Activated CD8-positive, alpha-beta T cell treated with anti-CD3 and anti-CD28 coated beads for 36 hours (primary cell): ENCODE data around the gene LAD1. TPM values are rescaled to one million over a fixed set of nuclear protein-coding genes. Genes with fewer than 3 reads are reported as not detected.

Source experiments
- ATAC-seq: fragments of 200-7000 bp; cut with Tn5 transposase; one replicate; pipeline ENCODE4 v1.10.0; 2021; ENCODE audit warnings: mild to moderate bottlenecking, moderate library complexity
- CTCF ChIA-PET: fragments of 350-600 bp; sonication (Branson Sonifier 250); formaldehyde crosslinking; loops from one replicate; lab custom pipeline; 2021; ENCODE audit warnings: antibody characterized with exemption; lab: Charles Lee
- POLR2A ChIA-PET: fragments of 350-600 bp; sonication (Branson Sonifier 250); formaldehyde crosslinking; loops from one replicate; lab custom pipeline; 2021; ENCODE audit warnings: antibody characterized with exemption; lab: Charles Lee
- DNase-seq: peaks from one replicate; pipeline ENCODE4 v3.0.0-alpha.2; 2020
- H3K27ac Mint-ChIP-seq: one replicate; pipeline ENCODE4 v1.8.0; 2021; ENCODE audit warnings: mild to moderate bottlenecking, mixed read lengths
- H3K27me3 Mint-ChIP-seq: one replicate; pipeline ENCODE4 v1.8.0; 2021; ENCODE audit warnings: mixed read lengths
- H3K36me3 Mint-ChIP-seq: one replicate; pipeline ENCODE4 v1.8.0; 2021; ENCODE audit warnings: low read depth, mixed read lengths
- H3K4me1 Mint-ChIP-seq: one replicate; pipeline ENCODE4 v1.8.0; 2021; ENCODE audit warnings: low read depth, mixed read lengths
- H3K4me3 Mint-ChIP-seq: one replicate; pipeline ENCODE4 v1.8.0; 2021; ENCODE audit warnings: mild to moderate bottlenecking, moderate library complexity, mixed read lengths
- H3K9me3 Mint-ChIP-seq: one replicate; pipeline ENCODE4 v1.8.0; 2021; ENCODE audit warnings: mixed read lengths
- intact Hi-C: fragments of 100-400 bp; cut with micrococcal nuclease; formaldehyde crosslinking; loops from one replicate; pipeline ENCODE4 v1.10.0; 2022
- total RNA-seq, 2 experiments: library from RNA; stranded (reverse); gene quantifications; one replicate each; pipeline ENCODE4 v1.2.3, GENCODE V29; 2021
- TF ChIP-seq, protein P1 (sequence below): fragments of 200-600 bp; IDR thresholded peaks from one replicate; pipeline ENCODE4 v1.8.0; 2022; ENCODE audit warnings: antibody characterized with exemption, mild to moderate bottlenecking

Gene LAD1
- total RNA-seq, 2 experiments from 2014 or later = not detected

DNA sequence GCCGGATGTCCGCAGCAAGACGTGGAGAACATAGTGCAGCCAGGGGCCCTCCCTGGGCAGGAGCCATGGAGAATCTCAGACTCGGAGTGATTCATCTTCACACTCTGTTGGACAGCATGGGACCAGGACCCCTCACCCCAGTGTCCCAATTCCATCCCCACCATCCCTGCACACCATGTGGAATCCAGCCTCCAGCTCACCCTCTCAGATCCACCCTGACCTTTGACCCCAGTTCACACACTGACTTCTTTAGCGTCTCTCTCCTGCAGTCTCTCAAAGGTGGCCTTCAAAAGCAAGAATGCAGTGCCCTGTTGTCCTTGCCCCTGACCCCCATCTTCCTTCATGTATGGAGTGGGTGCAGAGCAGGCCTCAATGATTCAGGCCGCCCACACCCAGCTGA is 24.5 kb upstream of the LAD1 start:
- CTCF ChIA-PET = no interaction called here
- Mint-ChIP-seq H3K36me3 (no peaks in the 10 kb centered on the region), H3K27me3 (no peaks in the 10 kb centered on the region), H3K9me3 (no peaks in the 10 kb centered on the region), H3K27ac (no peak overlapping the region), H3K4me3 (no peak overlapping the region), H3K4me1 (peaks cover 3% of the 10 kb centered on the region)
- intact Hi-C loops = no loop called here
- POLR2A ChIA-PET = no interaction called here
- TF ChIP-seq, protein P1, sequence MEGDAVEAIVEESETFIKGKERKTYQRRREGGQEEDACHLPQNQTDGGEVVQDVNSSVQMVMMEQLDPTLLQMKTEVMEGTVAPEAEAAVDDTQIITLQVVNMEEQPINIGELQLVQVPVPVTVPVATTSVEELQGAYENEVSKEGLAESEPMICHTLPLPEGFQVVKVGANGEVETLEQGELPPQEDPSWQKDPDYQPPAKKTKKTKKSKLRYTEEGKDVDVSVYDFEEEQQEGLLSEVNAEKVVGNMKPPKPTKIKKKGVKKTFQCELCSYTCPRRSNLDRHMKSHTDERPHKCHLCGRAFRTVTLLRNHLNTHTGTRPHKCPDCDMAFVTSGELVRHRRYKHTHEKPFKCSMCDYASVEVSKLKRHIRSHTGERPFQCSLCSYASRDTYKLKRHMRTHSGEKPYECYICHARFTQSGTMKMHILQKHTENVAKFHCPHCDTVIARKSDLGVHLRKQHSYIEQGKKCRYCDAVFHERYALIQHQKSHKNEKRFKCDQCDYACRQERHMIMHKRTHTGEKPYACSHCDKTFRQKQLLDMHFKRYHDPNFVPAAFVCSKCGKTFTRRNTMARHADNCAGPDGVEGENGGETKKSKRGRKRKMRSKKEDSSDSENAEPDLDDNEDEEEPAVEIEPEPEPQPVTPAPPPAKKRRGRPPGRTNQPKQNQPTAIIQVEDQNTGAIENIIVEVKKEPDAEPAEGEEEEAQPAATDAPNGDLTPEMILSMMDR = no peak
- no peak for ATAC-seq
- no peak for DNase-seq

DNA sequence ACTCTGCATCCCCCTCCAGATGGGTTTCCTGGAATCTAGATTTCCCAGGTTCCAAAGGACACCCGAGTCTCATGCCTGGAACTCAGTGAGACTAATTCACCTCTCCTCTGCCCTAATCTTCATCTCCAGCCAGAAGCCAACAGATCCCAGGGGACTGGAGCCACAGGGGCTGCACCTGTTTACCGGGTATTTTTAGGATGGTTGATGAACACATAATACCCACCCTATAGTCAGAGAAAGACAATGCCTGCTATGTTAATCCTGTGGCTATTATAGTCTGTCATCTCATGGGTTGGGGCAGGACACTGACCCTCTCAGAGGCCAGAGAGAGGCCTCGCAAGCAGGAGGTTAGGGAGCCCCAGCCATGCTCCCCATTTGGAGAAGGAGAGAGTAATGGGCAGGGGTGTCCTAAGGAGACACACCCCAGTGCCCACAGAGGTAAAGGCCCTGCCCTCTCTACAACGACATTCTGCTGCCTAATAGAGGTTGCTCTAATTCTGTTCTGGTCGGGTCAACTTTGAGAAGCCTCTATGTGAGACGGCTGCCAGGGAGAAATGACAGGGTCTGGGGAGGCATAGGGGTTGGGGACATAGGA is 23.4 kb upstream of the LAD1 start:
- CTCF ChIA-PET = no interaction called here
- TF ChIP-seq, protein P1 = no peak
- intact Hi-C loops = no loop called here
- Mint-ChIP-seq H3K27ac (no peak overlapping the region), H3K36me3 (no peaks in the 10 kb centered on the region), H3K4me3 (no peak overlapping the region), H3K4me1 (peaks cover 3% of the 10 kb centered on the region), H3K9me3 (no peaks in the 10 kb centered on the region), H3K27me3 (no peaks in the 10 kb centered on the region)
- no peak for DNase-seq
- ATAC-seq = no peak
- POLR2A ChIA-PET = no interaction called here

DNA sequence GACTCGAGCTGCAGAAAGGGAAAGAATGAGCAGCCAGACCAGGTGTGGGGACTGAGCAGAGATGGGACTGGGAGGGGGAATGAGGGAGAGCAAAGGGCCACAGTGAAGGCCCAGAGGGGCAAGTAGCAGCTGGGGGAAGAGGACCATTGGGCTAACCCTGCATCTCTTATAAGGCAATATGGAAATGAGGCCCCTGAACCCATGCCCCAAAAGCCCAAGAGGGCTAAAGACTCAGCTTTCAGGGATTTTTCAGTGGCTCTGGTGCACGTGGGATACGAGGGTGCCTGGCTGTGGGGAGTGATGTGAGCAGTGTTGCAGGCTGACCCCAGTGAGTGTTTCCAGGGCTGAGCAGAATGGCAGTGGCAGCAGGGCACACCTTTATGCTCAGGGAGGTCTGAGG is 22.9 kb upstream of the LAD1 start:
- ChIA-PET POLR2A (no interaction called here), CTCF (no interaction called here)
- DNase-seq (no peak), ATAC-seq (no peak)
- Mint-ChIP-seq H3K4me1 (peaks cover 3% of the 10 kb centered on the region), H3K27ac (no peak overlapping the region), H3K36me3 (no peaks in the 10 kb centered on the region), H3K4me3 (no peak overlapping the region), H3K27me3 (no peaks in the 10 kb centered on the region), H3K9me3 (no peaks in the 10 kb centered on the region)
- intact Hi-C loops = no loop called here
- TF ChIP-seq, protein P1 = no peak

GRCh38 chr1:201421041-201421440 is 21.9 kb upstream of the LAD1 start:
- H3K27me3 Mint-ChIP-seq = no peaks in the 10 kb centered on the region
- ATAC-seq (no peak), DNase-seq (no peak)
- no peak overlapping the region for H3K27ac Mint-ChIP-seq
- no peaks in the 10 kb centered on the region for H3K9me3 Mint-ChIP-seq
- H3K4me3 Mint-ChIP-seq = no peak overlapping the region
- H3K4me1 Mint-ChIP-seq = no peaks in the 10 kb centered on the region
- H3K36me3 Mint-ChIP-seq = no peaks in the 10 kb centered on the region
- TF ChIP-seq, protein P1 = no peak
- ChIA-PET CTCF (no interaction called here), POLR2A (no interaction called here)
- intact Hi-C loops = no loop called here

- CTCF ChIA-PET = no interaction called here
- Mint-ChIP-seq H3K4me3 (no peak overlapping the region), H3K27ac (no peak overlapping the region), H3K9me3 (no peaks in the 10 kb centered on the region), H3K36me3 (no peaks in the 10 kb centered on the region), H3K27me3 (no peaks in the 10 kb centered on the region), H3K4me1 (no peaks in the 10 kb centered on the region)
- ATAC-seq (no peak), DNase-seq (no peak)
- TF ChIP-seq, protein P1 = no peak
- POLR2A ChIA-PET = no interaction called here
- intact Hi-C loops = no loop called here
These were observed 21.5 kb upstream of the LAD1 start for GRCh38 chr1:201420608-201421002.
